Iris pigment epithelial cell (primary cell): ENCODE measurements around the gene SPTA1.

Experiments used
- DNase-seq: peaks from one replicate; pipeline ENCODE4 v3.0.0-alpha.2; 2011; ENCODE audit warnings: low read depth

Gene SPTA1

DNA sequence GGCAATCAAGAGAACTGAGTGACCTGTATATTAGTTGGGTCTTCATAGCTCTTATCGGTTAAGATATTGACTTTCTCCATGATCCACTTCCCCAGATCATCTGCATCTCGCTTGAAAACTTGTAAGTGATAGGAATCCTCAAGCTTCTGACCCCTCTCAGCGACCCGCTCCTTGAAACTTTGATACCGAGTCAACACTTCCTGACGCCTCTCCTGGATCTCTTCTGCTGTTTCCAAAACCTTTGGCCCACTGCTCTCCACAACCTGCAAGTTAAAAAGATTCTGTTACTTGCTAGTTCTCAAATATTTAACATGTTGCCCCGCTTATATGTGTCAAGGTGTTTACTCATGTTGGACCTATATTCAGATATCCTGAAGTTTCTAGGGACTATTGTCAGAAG lies 1.4 kb downstream of the SPTA1 start:
- DNase-seq = no peak

GRCh38 chr1:158681606-158682005 lies 4.9 kb downstream of the SPTA1 start:
- DNase-seq = no peak

GRCh38 chr1:158679289-158679688 lies 7.2 kb downstream of the SPTA1 start:
- no peak for DNase-seq

DNA sequence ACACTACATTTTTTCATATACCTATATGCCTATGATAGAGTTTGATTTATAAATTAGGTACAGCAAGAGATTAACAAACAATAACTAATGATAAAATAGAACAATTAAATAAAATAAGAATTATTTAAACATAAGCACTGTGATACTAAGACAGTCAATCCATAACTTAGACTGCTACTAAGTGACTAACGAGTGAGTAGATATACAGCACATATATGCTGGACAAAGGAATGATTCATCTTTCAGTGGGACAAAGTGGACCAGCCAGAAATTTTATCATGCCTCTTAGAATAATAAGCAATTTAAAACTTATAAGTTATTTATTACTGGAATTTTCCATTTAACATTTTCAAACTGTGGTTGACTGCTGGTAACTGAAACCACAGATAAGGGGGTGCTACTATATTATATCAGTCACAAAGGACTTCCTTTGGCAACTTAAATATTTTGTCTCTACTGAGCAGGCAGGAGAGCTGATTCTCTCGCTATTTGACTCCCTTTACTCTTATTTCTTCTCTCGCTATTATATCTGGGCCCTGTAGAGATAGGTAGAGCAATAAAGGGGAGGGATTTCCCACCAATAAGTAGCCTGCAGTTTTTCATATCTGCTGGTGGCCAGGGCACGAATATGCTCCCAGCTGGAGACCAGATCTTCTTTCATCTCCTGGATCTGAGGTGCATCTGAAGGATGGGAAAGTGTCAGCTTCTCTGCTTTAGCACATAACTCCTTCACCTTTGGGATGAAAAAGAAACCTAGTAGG lies 10.8 kb downstream of the SPTA1 start:
- DNase-seq = no peak

GRCh38 chr1:158674302-158674701 lies 12.2 kb downstream of the SPTA1 start:
- DNase-seq = no peak

DNA sequence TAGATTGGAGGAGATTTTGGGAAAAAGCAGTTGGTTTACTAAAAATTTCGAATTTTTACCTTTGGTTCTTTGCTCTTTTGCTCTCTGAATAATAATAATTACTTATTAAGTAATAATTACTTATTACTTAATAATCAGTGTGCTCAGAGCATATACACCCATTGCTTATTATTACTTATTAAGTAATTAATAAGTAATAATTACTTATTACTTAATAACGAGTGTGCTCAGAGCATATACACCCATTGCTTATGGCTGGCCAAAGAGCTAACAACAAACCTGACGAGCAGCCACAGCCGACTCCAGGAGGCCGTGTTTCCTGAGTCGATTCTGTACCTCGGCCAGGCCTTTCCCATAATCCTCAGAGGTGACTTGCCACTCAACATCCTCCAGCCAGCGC lies 20.5 kb downstream of the SPTA1 start:
- no peak for DNase-seq

DNA sequence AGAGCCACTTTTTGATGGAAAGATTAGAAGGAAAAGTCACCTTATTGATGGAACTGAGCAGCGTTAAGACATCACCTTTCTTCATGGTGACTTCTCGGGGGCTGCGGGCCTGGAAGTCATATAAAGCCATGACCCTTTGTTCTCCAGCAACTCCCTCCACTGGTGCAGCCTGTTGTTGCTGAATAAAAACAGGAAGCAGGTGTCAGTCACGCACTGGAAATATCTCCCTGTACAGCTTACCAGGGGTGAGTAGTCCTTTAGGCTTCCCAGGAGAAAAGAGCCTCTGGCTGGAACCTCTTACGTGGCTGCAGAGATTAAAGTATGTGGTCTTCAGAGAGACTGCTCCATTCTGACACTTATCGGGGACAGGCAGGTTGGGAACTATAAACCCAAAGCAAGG lies 31.9 kb downstream of the SPTA1 start:
- DNase-seq = no peak

DNA sequence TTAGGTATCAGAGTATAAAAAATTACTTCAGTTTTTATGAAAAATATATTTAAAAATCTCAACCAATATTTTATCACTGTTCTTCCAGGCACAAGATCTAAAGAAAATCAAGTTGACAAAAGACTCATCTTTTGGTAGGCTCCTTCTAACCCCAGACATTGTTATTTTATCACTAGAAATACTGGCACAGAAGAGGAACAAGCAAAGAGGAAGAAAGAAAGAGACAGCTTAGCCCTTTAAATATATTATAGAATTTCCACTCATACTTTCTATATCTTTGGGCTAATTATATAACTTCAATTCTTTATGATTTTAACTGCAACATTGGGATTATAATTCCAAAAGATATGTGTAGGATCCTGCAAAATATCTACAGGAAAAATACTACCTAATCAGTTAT lies 32.4 kb downstream of the SPTA1 start:
- DNase-seq = no peak

- no peak for DNase-seq
Observed at GRCh38 chr1:158652721-158653334, 33.7 kb downstream of the SPTA1 start.

DNA sequence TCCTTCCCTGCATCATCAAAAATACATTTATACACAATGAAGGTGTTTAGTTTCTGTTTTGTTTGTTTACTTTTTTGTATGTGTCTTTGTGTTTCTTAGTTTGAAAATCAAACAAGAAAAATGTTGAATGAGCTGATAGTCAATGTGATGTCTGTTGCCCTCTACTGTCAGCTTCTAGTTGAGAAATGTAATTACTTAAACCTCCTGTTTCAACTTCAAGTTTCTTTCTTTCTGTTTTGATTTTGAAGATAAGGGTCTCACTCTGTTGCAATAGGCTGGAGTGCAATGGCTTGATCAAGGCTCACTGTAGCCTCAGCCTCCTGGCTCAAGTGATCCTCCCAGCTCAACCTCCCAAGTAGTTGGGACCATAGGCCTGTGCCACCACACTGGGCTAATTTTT lies 37.5 kb downstream of the SPTA1 start:
- DNase-seq = no peak

GRCh38 chr1:158646465-158646864 lies 40.0 kb downstream of the SPTA1 start:
- DNase-seq = no peak

DNA sequence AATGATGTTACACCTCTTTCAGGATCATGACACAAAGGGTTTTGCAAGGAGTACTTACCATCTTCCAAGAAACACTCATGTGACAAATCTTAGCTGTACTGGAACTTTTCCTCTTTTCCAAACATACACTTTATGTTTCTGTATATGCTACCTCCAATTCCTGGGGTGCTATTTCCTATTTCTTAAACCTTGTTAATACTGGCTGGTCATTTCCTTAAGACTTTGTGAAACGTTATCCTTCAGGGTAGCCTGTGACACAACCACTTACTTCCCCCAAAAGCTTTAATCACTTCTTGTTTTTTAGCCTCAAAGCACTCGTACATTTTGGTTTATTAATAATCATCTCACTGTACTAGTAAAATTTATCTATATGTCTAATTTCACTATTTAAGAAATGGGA lies 42.1 kb downstream of the SPTA1 start:
- DNase-seq = no peak

DNA sequence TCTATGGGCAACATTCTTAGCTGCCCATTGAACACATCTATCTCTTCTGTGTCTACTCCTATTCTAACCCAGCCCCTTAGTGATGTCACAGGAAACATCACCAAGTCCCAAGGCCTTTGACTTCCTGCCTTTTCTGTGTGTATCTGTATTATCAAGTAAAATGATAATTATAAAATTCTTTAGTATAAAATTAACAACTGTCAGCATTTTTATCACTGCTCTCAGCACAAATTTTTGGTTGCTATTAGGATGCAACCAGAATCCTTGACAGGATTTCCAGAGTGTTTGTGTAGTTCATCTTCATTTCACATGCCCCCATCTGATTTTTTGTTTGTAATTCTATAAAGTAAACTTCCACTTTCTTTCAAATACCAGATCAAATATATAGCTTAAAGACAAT lies 47.6 kb downstream of the SPTA1 start:
- no peak for DNase-seq

GRCh38 chr1:158638146-158638545 lies 48.4 kb downstream of the SPTA1 start:
- DNase-seq = no peak

- DNase-seq = no peak
Observed at GRCh38 chr1:158613764-158614163, 72.8 kb downstream of the SPTA1 start.

GRCh38 chr1:158611916-158612315 lies 74.6 kb downstream of the SPTA1 start:
- DNase-seq = no peak

GRCh38 chr1:158607296-158607695 lies 79.2 kb downstream of the SPTA1 start:
- no peak for DNase-seq

- no peak for DNase-seq
Observed at GRCh38 chr1:158604968-158605367, 81.5 kb downstream of the SPTA1 start, which contains the start of gene OR10Z1. Gene OR10Z1 (plus strand): TSS chr1:158605268. CDS start chr1:158606439, 1,171 bp downstream.

DNA sequence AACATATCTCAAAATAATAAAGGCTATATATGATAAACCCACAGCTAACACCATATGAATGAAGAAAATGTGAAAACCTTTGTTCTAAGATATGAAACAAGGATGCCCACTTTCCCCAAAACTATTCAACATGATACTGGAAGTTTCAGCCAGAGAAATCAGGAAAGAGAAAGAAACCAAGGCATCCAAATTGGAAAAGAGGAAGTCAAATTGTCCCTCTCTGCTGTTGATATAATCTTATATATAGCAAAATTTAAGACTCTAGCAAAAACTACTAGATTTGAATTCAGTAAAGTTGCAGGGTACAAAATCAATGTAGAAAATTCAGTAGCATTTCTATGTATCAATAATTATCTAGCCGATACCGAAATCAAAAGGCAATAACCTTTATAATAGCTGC lies 85.8 kb downstream of the SPTA1 start:
- DNase-seq = no peak

DNA sequence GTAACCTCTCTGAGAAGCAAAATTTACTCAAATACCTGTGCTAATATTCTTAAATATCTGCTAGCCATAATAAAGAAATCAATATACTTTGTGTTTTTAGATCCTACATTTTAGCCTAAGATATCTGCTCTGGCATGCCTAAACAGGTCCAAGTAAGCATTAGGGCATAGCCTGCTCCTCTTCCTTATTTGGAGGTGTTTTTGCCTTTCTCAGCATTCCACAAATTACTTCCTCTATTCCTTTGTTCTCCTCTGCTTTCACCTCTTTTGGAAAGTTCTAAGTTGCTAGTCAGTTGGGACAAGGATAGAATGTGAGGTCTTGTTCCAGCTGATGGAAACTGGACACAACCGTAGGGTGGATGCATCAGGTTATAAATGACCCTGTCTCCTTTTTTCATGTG lies 99.6 kb downstream of the SPTA1 start:
- no peak for DNase-seq

GRCh38 chr1:158583962-158584361 lies 102.6 kb downstream of the SPTA1 start:
- DNase-seq = no peak

- DNase-seq = no peak
Observed at GRCh38 chr1:158579733-158580132, 106.8 kb downstream of the SPTA1 start, which contains the start of gene OR10X1. Gene OR10X1 (minus strand): TSS chr1:158579899. CDS start chr1:158579899, 0 bp downstream.

DNA sequence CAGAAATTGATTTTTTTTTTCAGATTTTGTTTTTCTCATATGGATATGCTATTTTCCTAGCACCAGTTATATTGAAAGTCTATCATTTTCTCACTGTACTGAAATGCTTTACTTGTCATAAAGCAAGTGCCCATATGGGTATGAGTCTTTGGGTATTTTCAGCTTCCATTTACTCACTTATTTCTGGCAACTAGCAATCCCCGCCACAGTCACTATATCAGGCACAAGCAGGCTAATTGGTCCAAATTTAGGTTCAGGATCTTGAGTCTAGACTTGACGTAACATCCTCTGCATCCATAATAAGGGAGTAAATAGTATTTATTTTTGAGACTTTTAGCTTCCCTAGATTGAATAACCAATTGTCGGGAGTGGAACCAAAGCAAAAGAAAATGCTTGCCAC lies 109.0 kb downstream of the SPTA1 start:
- no peak for DNase-seq

- DNase-seq = no peak
Observed at GRCh38 chr1:158572226-158572625, 114.3 kb downstream of the SPTA1 start.
